ENCODE measurements around the gene MZT1.

- TF ChIP-seq CTCF (IDR thresholded peaks at IDR 0.05) (no peak), EZH2 (IDR thresholded peaks at IDR 0.05; ENCODE audit: borderline replicate concordance, insufficient read depth, low read depth, low read length, poor library complexity, severe bottlenecking) (no peak)
Measured at GRCh38 chr13:72686766-72687165, 40.7 kb downstream of the MZT1 start.
